GM18951 (cell line): ENCODE results near the gene CYYR1.

Experiments used
- POLR2A ChIP-seq: IDR thresholded peaks from 4 replicates; pipeline ENCODE4 v1.6.1; 2011; ENCODE audit warnings: mild to moderate bottlenecking; ENCODE audit not compliant: insufficient read length, insufficient read depth; ENCODE audit errors: extremely low read depth
- in situ Hi-C: fragments of 300-500 bp; cut with MboI; formaldehyde crosslinking; loops from one replicate; pipeline ENCODE4 v1.12.0; 2022; ENCODE audit warnings: low sequenced_read_pairs, mixed read lengths, inconsistent platforms; ENCODE audit not compliant: unreplicated experiment

CYYR1 gene

GRCh38 chr21:26572702-26573381 is at the start of gene CYYR1:
TSS of gene CYYR1 (minus strand) at chr21:26573286. CDS start at chr21:26572940, 346 bp downstream.
- in situ Hi-C loops = no loop called here
- no peak for TF ChIP-seq POLR2A

- in situ Hi-C loops = no loop called here
- TF ChIP-seq POLR2A = no peak
Measured at GRCh38 chr21:26617176-26617575, 44.1 kb upstream of the CYYR1 start.

GRCh38 chr21:26614251-26614650 is 41.2 kb upstream of the CYYR1 start:
- TF ChIP-seq POLR2A = no peak
- in situ Hi-C loops = no loop called here

- in situ Hi-C loops = no loop called here
- no peak for TF ChIP-seq POLR2A
Measured at GRCh38 chr21:26599261-26599660, 26.2 kb upstream of the CYYR1 start.

- no peak for TF ChIP-seq POLR2A
- in situ Hi-C loops = no loop called here
Measured at GRCh38 chr21:26597981-26598380, 24.9 kb upstream of the CYYR1 start.

- in situ Hi-C loops = no loop called here
- TF ChIP-seq POLR2A = no peak
Measured at GRCh38 chr21:26597031-26597430, 23.9 kb upstream of the CYYR1 start.

GRCh38 chr21:26595971-26596370 is 22.9 kb upstream of the CYYR1 start:
- TF ChIP-seq POLR2A = no peak
- in situ Hi-C loops = no loop called here

- in situ Hi-C loops = no loop called here
- no peak for TF ChIP-seq POLR2A
Measured at GRCh38 chr21:26593800-26594199, 20.7 kb upstream of the CYYR1 start.

- TF ChIP-seq POLR2A = no peak
- in situ Hi-C loops = no loop called here
Measured at GRCh38 chr21:26591543-26591942, 18.5 kb upstream of the CYYR1 start.

GRCh38 chr21:26588446-26588845 is 15.4 kb upstream of the CYYR1 start:
- no peak for TF ChIP-seq POLR2A
- in situ Hi-C loops = no loop called here

GRCh38 chr21:26587736-26588201 is 14.7 kb upstream of the CYYR1 start:
- no peak for TF ChIP-seq POLR2A
- in situ Hi-C loops = no loop called here

- TF ChIP-seq POLR2A = no peak
- in situ Hi-C loops = no loop called here
Measured at GRCh38 chr21:26583769-26584168, 10.7 kb upstream of the CYYR1 start.

- in situ Hi-C loops = no loop called here
- no peak for TF ChIP-seq POLR2A
Measured at GRCh38 chr21:26581818-26582217, 8.7 kb upstream of the CYYR1 start.

- in situ Hi-C loops = no loop called here
Measured at GRCh38 chr21:26572076-26572701, 897 bp downstream of the CYYR1 start.

GRCh38 chr21:26570203-26570602 is 2.9 kb downstream of the CYYR1 start:
- in situ Hi-C loops = no loop called here
- TF ChIP-seq POLR2A = no peak

More at GRCh38 chr21:26572076-26572701, 897 bp downstream of the CYYR1 start:
- TF ChIP-seq POLR2A = no peak

GRCh38 chr21:26565546-26565945 is 7.5 kb downstream of the CYYR1 start:
- no peak for TF ChIP-seq POLR2A
- in situ Hi-C loops = no loop called here
